K562 (cell line): ENCODE data around the gene DUSP19. TPM values are rescaled to one million over a fixed set of nuclear protein-coding genes. Genes with fewer than 3 reads are reported as not detected.

Experiments
- CHD1 ChIP-seq: fragments of 200-600 bp; sonication (generic); IDR thresholded peaks from one replicate; pipeline ENCODE4 v1.6.1; 2012; ENCODE audit warnings: mild to moderate bottlenecking, moderate library complexity, low read length, inconsistent platforms
- CHD4 ChIP-seq: fragments of 200-600 bp; sonication (generic); IDR thresholded peaks from 3 replicates; pipeline ENCODE4 v1.6.1; 2012; ENCODE audit warnings: low read depth, mild to moderate bottlenecking, mixed read lengths, low read length, inconsistent platforms; ENCODE audit not compliant: insufficient read depth, insufficient replicate concordance, poor library complexity, severe bottlenecking
- DNMT1 ChIP-seq: fragments of 450-650 bp; IDR thresholded peaks from 2 replicates; pipeline ENCODE4 v1.6.1; 2016; ENCODE audit warnings: antibody characterized with exemption, mild to moderate bottlenecking
- HDAC1 ChIP-seq, 2 experiments: fragments of 450-650 bp; IDR thresholded peaks; 2 replicates each; pipeline ENCODE4 v1.6.1; 2016 to 2017; ENCODE audit warnings: inconsistent platforms in 1 of 2, mild to moderate bottlenecking in 1 of 2, moderate library complexity in 1 of 2
- HDAC2 ChIP-seq: fragments of 450-650 bp; IDR thresholded peaks from 2 replicates; pipeline ENCODE4 v1.6.1; 2016; ENCODE audit warnings: mild to moderate bottlenecking
- HDAC8 ChIP-seq: fragments of 450-650 bp; IDR thresholded peaks from 2 replicates; pipeline ENCODE4 v1.6.1; 2016; ENCODE audit warnings: mild to moderate bottlenecking, missing genetic modification characterization, moderate library complexity, missing compliant biosample characterization
- HLTF ChIP-seq: fragments of 450-650 bp; IDR thresholded peaks from 2 replicates; pipeline ENCODE4 v1.6.1; 2016
- MCM3 ChIP-seq: fragments of 450-650 bp; IDR thresholded peaks from 2 replicates; pipeline ENCODE4 v1.6.1; 2016
- MEF2D ChIP-seq: conservative IDR thresholded peaks from 2 replicates; pipeline ENCODE4 v1.6.1; 2016; ENCODE audit warnings: low read depth, missing genetic modification characterization, missing compliant biosample characterization
- MTA3 ChIP-seq: fragments of 450-650 bp; formaldehyde crosslinking; IDR thresholded peaks from 2 replicates; pipeline ENCODE4 v1.6.1; 2017; ENCODE audit warnings: mild to moderate bottlenecking, borderline replicate concordance
- NFRKB ChIP-seq: fragments of 450-650 bp; IDR thresholded peaks from 2 replicates; pipeline ENCODE4 v1.6.1; 2016; ENCODE audit warnings: low read depth
- NRF1 ChIP-seq, 2 experiments: fragments of 450-650 bp; IDR thresholded peaks in 1 of 2; conservative IDR thresholded peaks in 1 of 2; 2 replicates each; pipeline ENCODE4 v1.6.1; 2014; ENCODE audit warnings: mild to moderate bottlenecking in 2 of 2
- PHTF2 ChIP-seq: fragments of 250-450 bp; sonication (Bioruptor Pico); IDR thresholded peaks from 2 replicates; pipeline ENCODE4 v1.5.0; 2021; ENCODE audit warnings: mild to moderate bottlenecking
- POLR3A ChIP-seq: IDR thresholded peaks from 2 replicates; pipeline ENCODE4 v1.6.1; 2011; ENCODE audit warnings: borderline replicate concordance, mild to moderate bottlenecking, moderate library complexity; ENCODE audit not compliant: insufficient read length, insufficient read depth; ENCODE audit errors: extremely low read depth
- RCOR1 ChIP-seq, 2 experiments: IDR thresholded peaks; 2 replicates each; pipeline ENCODE4 v1.6.1; 2012; ENCODE audit warnings: low read depth in 2 of 2, low read length in 2 of 2, borderline replicate concordance in 1 of 2, improper control_type of control experiment in 1 of 2
- SOX6 ChIP-seq: fragments of 450-650 bp; IDR thresholded peaks from 2 replicates; pipeline ENCODE4 v1.6.1; 2014; ENCODE audit warnings: mild to moderate bottlenecking
- ZNF589 ChIP-seq: fragments of 200-800 bp; sonication (Bioruptor generic); IDR thresholded peaks from 2 replicates; pipeline ENCODE4 v1.6.1; 2016; ENCODE audit warnings: low read depth, missing genetic modification characterization, missing compliant biosample characterization
- polyA plus RNA-seq, 8 experiments: library from polyadenylated mRNA; depleted of rRNA in 4 of 8; stranded (reverse) in 5 of 8; unstranded in 3 of 8; fragments of >200 nt; fragmentation: Nextera tagmentation in 2 of 8; fragmentation: Illumina TruSeq in 1 of 8; extraction: Ambion mirVana in 2 of 8; extraction: Trizol in 1 of 8; gene quantifications; 2 replicates each; pipeline versions ENCODE4 v1.2.1 to v1.2.3, GENCODE V29; 2011 to 2014; ENCODE audit warnings: inconsistent platforms in 1 of 8, missing spikeins in 1 of 8
- total RNA-seq, 7 experiments: library from RNA; depleted of rRNA in 6 of 7; stranded (reverse); fragments of >200 nt in 6 of 7; fragmentation: Illumina TruSeq in 2 of 7; extraction: Trizol in 2 of 7; gene quantifications; 2 replicates each; pipeline versions ENCODE4 v1.2.1 to v1.2.3, GENCODE V29; 2011 to 2021; ENCODE audit warnings: low replicate concordance in 1 of 7
- TF ChIP-seq, protein P1 (sequence below), 2 experiments: fragments of 450-650 bp; IDR thresholded peaks; 2 replicates each; pipeline ENCODE4 v1.6.1; 2016; ENCODE audit warnings: mild to moderate bottlenecking in 2 of 2, borderline replicate concordance in 1 of 2, low read depth in 1 of 2, moderate library complexity in 1 of 2
- TF ChIP-seq, protein P2 (sequence below): fragments of 450-650 bp; formaldehyde crosslinking; IDR thresholded peaks from 2 replicates; pipeline ENCODE4 v1.4.0; 2022; ENCODE audit warnings: missing genetic modification characterization

DUSP19 gene
- total and polyA plus RNA-seq, 9 of the 15 experiments (the other 6 are each of a cell fraction or from before 2014, with no cell fraction given), result 1.6 to 6.3 (median 3.1) TPM

DNA sequence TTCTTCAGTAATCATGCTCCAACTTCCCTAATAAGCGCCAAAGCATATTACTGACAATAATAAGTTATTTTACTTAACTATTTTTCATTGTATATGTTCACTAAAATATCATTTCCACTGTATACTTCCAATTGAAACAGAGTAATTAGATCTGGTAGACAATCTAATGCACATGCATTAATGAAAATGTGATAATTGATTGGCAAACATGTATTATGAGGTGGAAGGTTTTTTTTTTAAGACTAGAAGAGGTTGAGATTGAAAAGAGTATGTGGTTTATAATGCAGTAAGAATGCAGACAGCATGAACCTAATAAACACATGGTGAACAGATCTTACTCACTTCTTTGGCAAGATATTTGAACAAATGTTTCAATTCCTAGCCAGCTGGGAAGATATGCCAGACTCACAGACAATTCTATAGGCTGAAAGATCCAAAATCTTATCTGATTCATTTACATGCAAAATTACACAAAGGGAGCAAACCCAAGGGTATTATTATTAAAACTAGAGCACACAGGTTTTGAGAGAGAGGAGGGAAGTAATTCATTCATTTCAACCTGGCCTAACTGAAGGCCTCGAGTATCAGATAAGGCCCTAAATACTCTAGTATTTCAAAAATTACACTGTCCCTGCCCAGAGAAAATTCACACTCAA lies 43.1 kb upstream of the DUSP19 start (continued):
- TF ChIP-seq, protein P1, sequence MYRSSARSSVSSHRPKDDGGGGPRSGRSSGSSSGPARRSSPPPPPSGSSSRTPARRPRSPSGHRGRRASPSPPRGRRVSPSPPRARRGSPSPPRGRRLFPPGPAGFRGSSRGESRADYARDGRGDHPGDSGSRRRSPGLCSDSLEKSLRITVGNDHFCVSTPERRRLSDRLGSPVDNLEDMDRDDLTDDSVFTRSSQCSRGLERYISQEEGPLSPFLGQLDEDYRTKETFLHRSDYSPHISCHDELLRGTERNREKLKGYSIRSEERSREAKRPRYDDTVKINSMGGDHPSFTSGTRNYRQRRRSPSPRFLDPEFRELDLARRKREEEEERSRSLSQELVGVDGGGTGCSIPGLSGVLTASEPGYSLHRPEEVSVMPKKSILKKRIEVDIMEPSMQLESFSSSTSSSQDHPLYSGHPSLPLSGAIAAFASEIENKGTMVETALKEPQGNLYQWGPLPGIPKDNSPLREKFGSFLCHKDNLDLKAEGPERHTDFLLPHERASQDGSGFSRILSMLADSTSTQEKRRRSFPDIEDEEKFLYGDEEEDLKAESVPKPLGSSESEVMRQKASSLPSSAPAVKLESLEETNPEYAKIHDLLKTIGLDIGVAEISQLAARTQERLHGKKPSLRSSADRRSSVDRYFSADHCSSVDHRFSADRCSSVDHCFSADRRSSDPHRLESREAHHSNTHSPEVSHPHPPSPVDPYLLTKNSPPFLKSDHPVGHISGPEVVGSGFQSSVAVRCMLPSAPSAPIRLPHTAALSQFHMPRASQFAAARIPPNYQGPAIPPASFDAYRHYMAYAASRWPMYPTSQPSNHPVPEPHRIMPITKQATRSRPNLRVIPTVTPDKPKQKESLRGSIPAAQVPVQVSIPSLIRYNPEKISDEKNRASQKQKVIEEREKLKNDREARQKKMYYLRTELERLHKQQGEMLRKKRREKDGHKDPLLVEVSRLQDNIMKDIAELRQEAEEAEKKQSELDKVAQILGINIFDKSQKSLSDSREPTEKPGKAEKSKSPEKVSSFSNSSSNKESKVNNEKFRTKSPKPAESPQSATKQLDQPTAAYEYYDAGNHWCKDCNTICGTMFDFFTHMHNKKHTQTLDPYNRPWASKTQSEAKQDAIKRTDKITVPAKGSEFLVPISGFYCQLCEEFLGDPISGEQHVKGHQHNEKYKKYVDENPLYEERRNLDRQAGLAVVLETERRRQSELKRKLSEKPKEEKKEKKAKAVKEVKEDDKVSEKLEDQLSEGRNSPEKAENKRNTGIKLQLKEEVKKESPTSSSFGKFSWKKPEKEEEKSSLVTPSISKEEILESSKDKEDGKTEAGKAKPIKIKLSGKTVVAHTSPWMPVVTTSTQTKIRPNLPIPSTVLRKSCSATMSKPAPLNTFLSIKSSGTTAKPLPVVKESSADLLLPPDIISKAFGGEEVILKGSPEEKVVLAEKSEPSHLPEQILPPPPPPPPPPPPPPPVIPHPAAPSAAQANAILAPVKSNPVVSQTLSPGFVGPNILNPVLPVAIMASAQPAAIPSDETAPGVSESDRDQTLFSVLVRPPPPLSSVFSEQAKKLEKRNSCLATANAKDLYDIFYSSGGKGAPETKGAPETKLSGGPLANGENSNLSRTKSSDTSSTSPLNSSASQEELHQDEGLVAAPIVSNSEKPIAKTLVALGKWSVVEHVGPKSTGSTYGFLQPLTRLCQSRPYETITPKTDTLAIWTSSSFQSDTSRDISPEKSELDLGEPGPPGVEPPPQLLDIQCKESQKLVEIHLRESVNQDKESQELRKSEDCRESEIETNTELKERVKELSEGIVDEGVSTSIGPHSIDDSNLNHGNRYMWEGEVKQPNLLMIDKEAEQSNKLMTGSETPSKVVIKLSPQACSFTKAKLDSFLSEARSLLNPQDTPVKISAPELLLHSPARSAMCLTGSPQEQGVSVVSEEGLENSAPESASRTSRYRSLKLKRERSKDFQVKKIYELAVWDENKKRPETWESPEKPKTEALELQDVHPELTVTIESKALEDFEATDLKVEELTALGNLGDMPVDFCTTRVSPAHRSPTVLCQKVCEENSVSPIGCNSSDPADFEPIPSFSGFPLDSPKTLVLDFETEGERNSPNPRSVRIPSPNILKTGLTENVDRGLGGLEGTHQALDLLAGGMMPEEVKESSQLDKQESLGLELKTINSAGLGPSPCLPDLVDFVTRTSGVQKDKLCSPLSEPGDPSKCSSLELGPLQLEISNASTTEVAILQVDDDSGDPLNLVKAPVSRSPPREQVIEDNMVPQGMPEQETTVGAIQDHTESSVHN (IDR thresholded peaks at IDR 0.05; ENCODE audit: borderline replicate concordance in 1 of 2, low read depth in 1 of 2), result peak in 1 of 2 experiments; percentile 18; a peak in 1 of 4 replicates
- TF ChIP-seq NRF1 (conservative IDR thresholded peaks at IDR 0.05 in 1 of 2, IDR thresholded peaks at IDR 0.05 in 1 of 2) (no peak), ZNF589 (peak; percentile 95; the same call in 1 of the 2 replicates), MEF2D (tag) (0 out of 2 replicates have a peak, but pooled peaks have one; percentile 17), DNMT1 (0 out of 2 replicates have a peak, but pooled peaks have one; percentile 24), SOX6 (no peak), CHD1 (peak; percentile 71), CHD4 (peak; percentile 52), HLTF (no peak), POLR3A (no peak), PHTF2 (CRISPR knock-in tag) (no peak), HDAC1 (IDR thresholded peaks at IDR 0.05) (peak in 1 of 2 experiments; percentile 43; a peak in 1 of 4 replicates), HDAC2 (no peak), MCM3 (no peak), NFRKB (0 out of 2 replicates have a peak, but pooled peaks have one; percentile 27), MTA3 (peak; percentile 83; the same call in 1 of the 2 replicates), HDAC8 (tag) (0 out of 2 replicates have a peak, but pooled peaks have one; percentile 49), RCOR1 (IDR thresholded peaks at IDR 0.05; ENCODE audit: borderline replicate concordance in 1 of 2, low read depth in 2 of 2, low read length in 2 of 2) (no peak)
- TF ChIP-seq, protein P2, sequence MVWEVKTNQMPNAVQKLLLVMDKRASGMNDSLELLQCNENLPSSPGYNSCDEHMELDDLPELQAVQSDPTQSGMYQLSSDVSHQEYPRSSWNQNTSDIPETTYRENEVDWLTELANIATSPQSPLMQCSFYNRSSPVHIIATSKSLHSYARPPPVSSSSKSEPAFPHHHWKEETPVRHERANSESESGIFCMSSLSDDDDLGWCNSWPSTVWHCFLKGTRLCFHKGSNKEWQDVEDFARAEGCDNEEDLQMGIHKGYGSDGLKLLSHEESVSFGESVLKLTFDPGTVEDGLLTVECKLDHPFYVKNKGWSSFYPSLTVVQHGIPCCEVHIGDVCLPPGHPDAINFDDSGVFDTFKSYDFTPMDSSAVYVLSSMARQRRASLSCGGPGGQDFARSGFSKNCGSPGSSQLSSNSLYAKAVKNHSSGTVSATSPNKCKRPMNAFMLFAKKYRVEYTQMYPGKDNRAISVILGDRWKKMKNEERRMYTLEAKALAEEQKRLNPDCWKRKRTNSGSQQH (CRISPR knock-in tag), result no peak
